ENCODE results near the gene FMN2. TPM values are rescaled to one million over a fixed set of nuclear protein-coding genes. Genes with fewer than 3 reads are reported as not detected.
A peak's percentile ranks its signal among the peaks of the same experiment; 100 is the strongest.

FMN2 gene
- total RNA-seq, 3 donors from 2014 or later (not counting 1 experiment from before 2014, with no cell fraction given) = not detected

GRCh38 chr1:240151136-240151735 lies 59.6 kb downstream of the FMN2 start:
- H3K27ac ChIP-seq (ENCODE audit: low read length) = no peak overlapping the region
- no peaks in the 10 kb centered on the region for H3K27me3 ChIP-seq (ENCODE audit: control insufficient read depth, insufficient read depth, low read length)
- Mint-ChIP-seq H3K27ac (peak overlapping the region in 1 of 2 donors; percentile 14), H3K4me1 (peaks cover 22 to 37% of the 10 kb centered on the region in 2 donors), H3K36me3 (no peaks in the 10 kb centered on the region), H3K4me3 (peak overlapping the region; percentile 48), H3K27me3 (ENCODE audit: low read depth in 2 of 2) (no peaks in the 10 kb centered on the region), H3K9me3 (no peaks in the 10 kb centered on the region)
- DNase-seq = no peak
- H3K9me3 ChIP-seq (ENCODE audit: control insufficient read depth, insufficient read depth, low read length) = no peaks in the 10 kb centered on the region
- H3K36me3 ChIP-seq (ENCODE audit: control insufficient read depth, insufficient read depth, low read length) = no peaks in the 10 kb centered on the region
- intact Hi-C loops (cut with micrococcal nuclease) = no loop called here
- ATAC-seq = peak; percentile 72 to 93 (median 86)
- no peak overlapping the region for H3K4me3 ChIP-seq (ENCODE audit: low read length)
- TF ChIP-seq, protein P1, sequence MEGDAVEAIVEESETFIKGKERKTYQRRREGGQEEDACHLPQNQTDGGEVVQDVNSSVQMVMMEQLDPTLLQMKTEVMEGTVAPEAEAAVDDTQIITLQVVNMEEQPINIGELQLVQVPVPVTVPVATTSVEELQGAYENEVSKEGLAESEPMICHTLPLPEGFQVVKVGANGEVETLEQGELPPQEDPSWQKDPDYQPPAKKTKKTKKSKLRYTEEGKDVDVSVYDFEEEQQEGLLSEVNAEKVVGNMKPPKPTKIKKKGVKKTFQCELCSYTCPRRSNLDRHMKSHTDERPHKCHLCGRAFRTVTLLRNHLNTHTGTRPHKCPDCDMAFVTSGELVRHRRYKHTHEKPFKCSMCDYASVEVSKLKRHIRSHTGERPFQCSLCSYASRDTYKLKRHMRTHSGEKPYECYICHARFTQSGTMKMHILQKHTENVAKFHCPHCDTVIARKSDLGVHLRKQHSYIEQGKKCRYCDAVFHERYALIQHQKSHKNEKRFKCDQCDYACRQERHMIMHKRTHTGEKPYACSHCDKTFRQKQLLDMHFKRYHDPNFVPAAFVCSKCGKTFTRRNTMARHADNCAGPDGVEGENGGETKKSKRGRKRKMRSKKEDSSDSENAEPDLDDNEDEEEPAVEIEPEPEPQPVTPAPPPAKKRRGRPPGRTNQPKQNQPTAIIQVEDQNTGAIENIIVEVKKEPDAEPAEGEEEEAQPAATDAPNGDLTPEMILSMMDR (IDR thresholded peaks at IDR 0.05) = no peak
- WGBS (ENCODE audit: insufficient coverage) = 39% methylated on average over 7 of the region's 7 CpGs
- H3K4me1 ChIP-seq (ENCODE audit: control insufficient read depth, insufficient read depth, low read length) = peaks cover 6% of the 10 kb centered on the region

GRCh38 chr1:240152611-240153297 lies 61.1 kb downstream of the FMN2 start:
- Histone ChIP-seq H3K4me3 (ENCODE audit: low read length) (no peak overlapping the region), H3K27ac (ENCODE audit: low read length) (no peak overlapping the region), H3K9me3 (ENCODE audit: control insufficient read depth, insufficient read depth, low read length) (no peaks in the 10 kb centered on the region), H3K27me3 (ENCODE audit: control insufficient read depth, insufficient read depth, low read length) (no peaks in the 10 kb centered on the region), H3K36me3 (ENCODE audit: control insufficient read depth, insufficient read depth, low read length) (no peaks in the 10 kb centered on the region), H3K4me1 (ENCODE audit: control insufficient read depth, insufficient read depth, low read length) (peaks cover 6% of the 10 kb centered on the region)
- Mint-ChIP-seq H3K4me1 (peaks cover 22 to 37% of the 10 kb centered on the region in 2 donors), H3K9me3 (no peaks in the 10 kb centered on the region), H3K36me3 (no peaks in the 10 kb centered on the region), H3K27ac (no peak overlapping the region), H3K4me3 (no peak overlapping the region), H3K27me3 (ENCODE audit: low read depth in 2 of 2) (no peaks in the 10 kb centered on the region)
- ATAC-seq = no peak
- DNase-seq = no peak
- intact Hi-C loops (cut with micrococcal nuclease) = no loop called here
- WGBS (ENCODE audit: insufficient coverage) = 65% methylated on average over 5 of the region's 5 CpGs
- TF ChIP-seq, protein P1 (IDR thresholded peaks at IDR 0.05) = no peak

DNA sequence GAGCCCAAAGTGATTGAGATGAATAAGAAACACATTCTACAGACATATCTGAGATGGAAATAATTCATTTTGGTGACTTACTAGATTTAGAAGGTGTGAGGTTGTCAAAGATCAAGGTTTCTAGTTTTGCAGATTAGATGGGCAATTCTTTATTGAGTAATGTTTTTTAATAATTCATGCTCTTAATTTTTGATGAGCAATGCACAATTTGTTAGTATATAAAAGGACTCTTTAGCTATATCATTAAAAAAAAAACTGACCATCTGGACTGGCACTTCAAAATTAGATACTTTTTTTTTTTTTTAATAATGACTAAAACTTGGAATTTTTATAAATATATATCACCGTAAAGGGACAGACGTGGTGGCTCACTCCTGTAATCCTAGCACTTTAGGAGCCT lies 63.9 kb downstream of the FMN2 start:
- Histone ChIP-seq H3K27me3 (ENCODE audit: control insufficient read depth, insufficient read depth, low read length) (no peaks in the 10 kb centered on the region), H3K36me3 (ENCODE audit: control insufficient read depth, insufficient read depth, low read length) (no peaks in the 10 kb centered on the region), H3K4me1 (ENCODE audit: control insufficient read depth, insufficient read depth, low read length) (peaks cover 6% of the 10 kb centered on the region), H3K4me3 (ENCODE audit: low read length) (no peak overlapping the region), H3K9me3 (ENCODE audit: control insufficient read depth, insufficient read depth, low read length) (no peaks in the 10 kb centered on the region), H3K27ac (ENCODE audit: low read length) (no peak overlapping the region)
- TF ChIP-seq, protein P1 (IDR thresholded peaks at IDR 0.05) = no peak
- no peak overlapping the region for H3K27ac Mint-ChIP-seq
- no peaks in the 10 kb centered on the region for H3K36me3 Mint-ChIP-seq
- WGBS (ENCODE audit: insufficient coverage) = 92% methylated on average over 2 of the region's 2 CpGs
- no peaks in the 10 kb centered on the region for H3K27me3 Mint-ChIP-seq (ENCODE audit: low read depth in 2 of 2)
- peaks cover 15 to 23% of the 10 kb centered on the region in 2 donors for H3K4me1 Mint-ChIP-seq
- no peak for DNase-seq
- peaks cover 0 to 4% of the 10 kb centered on the region in 2 donors for H3K9me3 Mint-ChIP-seq
- intact Hi-C loops (cut with micrococcal nuclease) = no loop called here
- no peak overlapping the region for H3K4me3 Mint-ChIP-seq
- no peak for ATAC-seq
